Hepatocyte (in vitro differentiated cells): ENCODE data around the gene CACNA1F. TPM values are rescaled to one million over a fixed set of nuclear protein-coding genes. Genes with fewer than 3 reads are reported as not detected.

Experiments
- DNase-seq: peaks from one replicate; pipeline ENCODE4 v3.0.0-alpha.2; 2016; ENCODE audit warnings: low spot score
- H2AFZ ChIP-seq: fragments of 200-600 bp; sonication (generic); 2 replicates; pipeline ENCODE4 v1.6.0; 2016; ENCODE audit warnings: antibody characterized with exemption, mild to moderate bottlenecking
- H3K27ac ChIP-seq: fragments of 200-600 bp; sonication (generic); 2 replicates; pipeline ENCODE4 v1.5.1; 2016; ENCODE audit warnings: mild to moderate bottlenecking
- H3K27me3 ChIP-seq: fragments of 200-600 bp; sonication (generic); 2 replicates; pipeline ENCODE4 v1.6.1; 2016
- H3K36me3 ChIP-seq: fragments of 200-600 bp; sonication (generic); replicated peaks from 2 replicates; pipeline ENCODE4 v1.5.1; 2016; ENCODE audit warnings: low read depth; ENCODE audit not compliant: insufficient read depth
- H3K4me1 ChIP-seq: fragments of 200-600 bp; sonication (generic); 2 replicates; pipeline ENCODE4 v1.5.1; 2016; ENCODE audit warnings: mild to moderate bottlenecking, moderate library complexity; ENCODE audit not compliant: insufficient read depth
- H3K4me2 ChIP-seq: fragments of 200-600 bp; sonication (generic); 2 replicates; pipeline ENCODE4 v1.6.0; 2016
- H3K4me3 ChIP-seq: fragments of 200-600 bp; sonication (generic); 2 replicates; pipeline ENCODE4 v1.5.1; 2016; ENCODE audit warnings: mild to moderate bottlenecking
- H3K79me2 ChIP-seq: fragments of 200-600 bp; sonication (generic); 2 replicates; pipeline ENCODE4 v1.6.0; 2017; ENCODE audit warnings: mild to moderate bottlenecking
- H3K9me2 ChIP-seq: fragments of 200-600 bp; sonication (generic); replicated peaks from 2 replicates; pipeline ENCODE4 v1.6.0; 2017; ENCODE audit warnings: mild to moderate bottlenecking; ENCODE audit not compliant: insufficient read depth
- H3K9me3 ChIP-seq: fragments of 200-600 bp; sonication (generic); 2 replicates; pipeline ENCODE4 v1.5.1; 2016; ENCODE audit warnings: low read depth, mild to moderate bottlenecking
- H4K20me1 ChIP-seq: fragments of 200-600 bp; sonication (generic); 2 replicates; pipeline ENCODE4 v1.6.0; 2016; ENCODE audit warnings: mild to moderate bottlenecking; ENCODE audit not compliant: insufficient read depth, poor library complexity, severe bottlenecking
- EZH2 ChIP-seq: fragments of 200-600 bp; sonication (generic); IDR thresholded peaks from 2 replicates; pipeline ENCODE4 v1.6.1; 2016; ENCODE audit warnings: antibody characterized with exemption, mild to moderate bottlenecking, borderline replicate concordance
- EZH2phosphoT487 ChIP-seq: fragments of 200-600 bp; sonication (generic); IDR thresholded peaks from one replicate; pipeline ENCODE4 v1.6.1; 2018; ENCODE audit warnings: antibody characterized with exemption, mild to moderate bottlenecking, low read depth, moderate library complexity; ENCODE audit not compliant: unreplicated experiment, severe bottlenecking
- WGBS: methylation state at CpG from one replicate; pipeline ENCODE4 v1.1.6; 2016; ENCODE audit warnings: low lambda C conversion rate; ENCODE audit errors: missing lambda C conversion rate; 5-methylcytosine and 5-hydroxymethylcytosine counted together
- polyA plus RNA-seq: library from polyadenylated mRNA; unstranded; fragments of >200 nt; fragmentation: Nextera tagmentation; extraction: Ambion mirVana; gene quantifications from 2 replicates; pipeline ENCODE4 v1.2.1, GENCODE V29; 2016
- total RNA-seq: library from RNA; depleted of rRNA; stranded (reverse); fragments of >200 nt; gene quantifications from 2 replicates; pipeline ENCODE4 v1.2.3, GENCODE V29; 2014
- TF ChIP-seq, protein P1 (sequence below): fragments of 200-600 bp; sonication (generic); IDR thresholded peaks from 2 replicates; pipeline ENCODE4 v1.5.1; 2016; ENCODE audit warnings: antibody characterized with exemption, mild to moderate bottlenecking; ENCODE audit not compliant: poor library complexity

CACNA1F gene
- total and polyA plus RNA-seq, 2 experiments from 2014 or later = 0.27 to 1.6 TPM

DNA sequence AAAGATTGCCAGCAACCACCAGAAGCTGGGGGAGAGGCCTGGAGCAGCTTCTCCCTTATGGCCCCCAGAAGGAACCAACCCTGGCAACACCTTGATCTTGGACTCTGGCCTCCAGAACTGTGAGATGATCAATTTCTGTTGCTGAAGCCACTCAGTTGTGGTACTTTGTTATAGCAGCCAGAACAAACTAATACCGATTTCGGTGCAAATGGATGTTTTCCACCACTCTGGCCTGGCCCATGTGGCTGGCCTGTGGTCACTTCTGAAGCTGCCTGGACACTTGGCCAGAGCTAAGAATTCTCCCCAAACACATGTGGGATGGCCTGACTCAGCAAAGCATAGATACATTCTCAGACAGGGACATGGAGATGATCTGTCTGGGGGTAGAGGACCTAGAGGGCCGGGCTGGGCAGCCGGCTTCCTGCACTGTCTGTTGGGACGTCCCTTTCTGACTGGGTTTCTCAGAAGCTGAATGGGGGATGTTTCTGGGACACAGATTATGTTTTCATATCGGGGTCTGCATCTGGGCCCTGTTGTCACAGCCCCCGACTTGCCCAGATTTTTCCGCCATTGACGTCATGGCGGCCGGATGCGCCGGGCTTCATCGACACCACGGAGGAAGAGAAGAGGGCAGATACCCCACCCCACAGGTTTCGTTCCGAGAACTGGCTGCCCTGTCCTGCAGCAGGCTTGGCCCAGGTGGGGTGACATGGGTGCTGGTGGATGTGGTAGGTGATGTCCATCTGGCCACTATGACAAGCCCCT, 27.3 kb upstream of the CACNA1F start:
- Histone ChIP-seq H3K9me2 (no peaks in the 10 kb centered on the region), H3K79me2 (no peaks in the 10 kb centered on the region), H2AFZ (no peak overlapping the region), H3K4me3 (no peak overlapping the region), H3K27me3 (no peaks in the 10 kb centered on the region), H3K9me3 (no peaks in the 10 kb centered on the region), H3K4me2 (no peak overlapping the region), H4K20me1 (no peaks in the 10 kb centered on the region), H3K36me3 (no peaks in the 10 kb centered on the region), H3K4me1 (no peaks in the 10 kb centered on the region), H3K27ac (no peak overlapping the region)
- WGBS = 92% methylated on average over 17 of the region's 17 CpGs
- no peak for DNase-seq
- TF ChIP-seq EZH2 (no peak), EZH2phosphoT487 (no peak)
- TF ChIP-seq, protein P1, sequence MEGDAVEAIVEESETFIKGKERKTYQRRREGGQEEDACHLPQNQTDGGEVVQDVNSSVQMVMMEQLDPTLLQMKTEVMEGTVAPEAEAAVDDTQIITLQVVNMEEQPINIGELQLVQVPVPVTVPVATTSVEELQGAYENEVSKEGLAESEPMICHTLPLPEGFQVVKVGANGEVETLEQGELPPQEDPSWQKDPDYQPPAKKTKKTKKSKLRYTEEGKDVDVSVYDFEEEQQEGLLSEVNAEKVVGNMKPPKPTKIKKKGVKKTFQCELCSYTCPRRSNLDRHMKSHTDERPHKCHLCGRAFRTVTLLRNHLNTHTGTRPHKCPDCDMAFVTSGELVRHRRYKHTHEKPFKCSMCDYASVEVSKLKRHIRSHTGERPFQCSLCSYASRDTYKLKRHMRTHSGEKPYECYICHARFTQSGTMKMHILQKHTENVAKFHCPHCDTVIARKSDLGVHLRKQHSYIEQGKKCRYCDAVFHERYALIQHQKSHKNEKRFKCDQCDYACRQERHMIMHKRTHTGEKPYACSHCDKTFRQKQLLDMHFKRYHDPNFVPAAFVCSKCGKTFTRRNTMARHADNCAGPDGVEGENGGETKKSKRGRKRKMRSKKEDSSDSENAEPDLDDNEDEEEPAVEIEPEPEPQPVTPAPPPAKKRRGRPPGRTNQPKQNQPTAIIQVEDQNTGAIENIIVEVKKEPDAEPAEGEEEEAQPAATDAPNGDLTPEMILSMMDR = no peak

DNA sequence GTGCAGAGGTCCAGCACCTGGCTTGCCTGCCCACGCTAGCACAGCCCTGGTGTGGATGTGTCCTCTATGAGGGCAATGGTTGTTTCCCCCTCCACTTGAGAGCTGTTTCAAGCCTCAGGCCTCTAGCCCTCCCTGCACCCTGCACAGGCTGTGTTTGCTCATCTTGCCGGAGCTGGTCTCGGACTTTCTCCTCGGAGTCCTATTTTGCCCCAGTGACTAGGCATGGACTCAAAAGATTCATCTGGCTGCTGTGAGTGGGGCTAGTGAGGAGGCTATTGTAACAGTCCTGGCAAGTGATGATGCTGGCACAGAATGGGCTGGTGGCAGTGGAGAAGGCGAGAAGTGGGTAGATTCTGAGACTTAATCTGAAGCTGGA, 25.6 kb upstream of the CACNA1F start:
- Histone ChIP-seq H3K27me3 (no peaks in the 10 kb centered on the region), H3K4me1 (no peaks in the 10 kb centered on the region), H3K36me3 (no peaks in the 10 kb centered on the region), H3K9me2 (no peaks in the 10 kb centered on the region), H3K4me2 (no peak overlapping the region), H3K27ac (no peak overlapping the region), H2AFZ (no peak overlapping the region), H3K79me2 (no peaks in the 10 kb centered on the region), H3K4me3 (no peak overlapping the region), H4K20me1 (no peaks in the 10 kb centered on the region), H3K9me3 (no peaks in the 10 kb centered on the region)
- WGBS = 70% methylated on average over 5 of the region's 5 CpGs
- TF ChIP-seq, protein P1 = no peak
- TF ChIP-seq EZH2 = no peak
- TF ChIP-seq EZH2phosphoT487 = no peak
- DNase-seq = no peak

DNA sequence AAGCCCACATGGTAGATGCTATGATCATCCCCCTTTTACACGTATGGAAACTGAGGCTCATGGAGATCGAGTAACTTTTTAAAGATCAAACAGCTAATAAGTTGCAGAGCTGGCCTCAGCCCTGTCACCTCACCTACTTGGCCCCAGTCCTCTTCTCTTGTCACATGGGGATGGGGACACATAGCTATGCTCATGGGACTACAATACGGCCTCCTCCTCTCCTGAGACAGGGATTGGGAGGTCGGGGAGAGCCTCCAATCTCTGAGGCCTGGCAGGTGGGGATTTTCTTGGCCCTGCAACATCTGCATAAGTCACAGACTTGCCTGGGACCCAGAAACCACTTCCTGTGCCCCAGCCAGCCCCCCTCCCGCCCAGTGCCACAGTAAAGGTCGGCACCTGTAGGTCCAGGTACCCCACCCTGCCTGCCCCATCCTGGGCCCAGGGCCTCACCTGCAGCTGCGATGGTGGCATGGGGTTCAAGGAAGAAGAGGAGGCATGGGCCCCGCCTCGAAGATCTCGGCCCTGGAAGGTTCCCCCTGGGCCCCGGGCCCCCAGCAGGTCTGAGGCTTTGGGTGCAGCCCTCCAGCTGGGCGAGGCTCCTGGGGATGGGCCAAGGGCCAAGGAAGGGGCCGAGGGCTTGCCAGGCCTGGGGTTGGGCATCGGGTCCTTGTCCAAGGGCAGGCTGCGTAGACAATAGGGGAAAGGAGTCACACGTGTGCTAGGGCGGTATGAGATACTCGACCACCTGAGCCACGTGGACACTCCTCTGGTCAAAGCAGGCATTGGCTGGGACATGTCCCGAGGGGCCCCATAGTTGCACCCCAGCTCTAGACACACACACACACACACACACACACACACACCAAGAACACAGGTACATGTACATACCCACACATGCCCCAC, 25.0 kb upstream of the CACNA1F start:
- Histone ChIP-seq H3K27me3 (no peaks in the 10 kb centered on the region), H2AFZ (no peak overlapping the region)

More for the DNA sequence above, 25.0 kb upstream of the CACNA1F start:
- Histone ChIP-seq H3K9me3 (no peaks in the 10 kb centered on the region), H3K4me3 (no peak overlapping the region), H3K4me2 (no peak overlapping the region), H4K20me1 (no peaks in the 10 kb centered on the region), H3K79me2 (no peaks in the 10 kb centered on the region), H3K36me3 (no peaks in the 10 kb centered on the region), H3K4me1 (no peaks in the 10 kb centered on the region), H3K9me2 (no peaks in the 10 kb centered on the region), H3K27ac (no peak overlapping the region)
- WGBS = 85% methylated on average over 17 of the region's 20 CpGs
- DNase-seq = no peak
- TF ChIP-seq, protein P1 = no peak
- TF ChIP-seq EZH2 = no peak
- TF ChIP-seq EZH2phosphoT487 = no peak
